ENCODE measurements around the gene SPG21.

The SPG21 gene

GRCh38 chr15:64947211-64947610, 42.5 kb downstream of the SPG21 start:
- no peak overlapping the region for H3K4me2 ChIP-seq (ENCODE audit: low read length)
- H3K79me2 ChIP-seq (ENCODE audit: control insufficient read depth, insufficient read depth, low read length), result no peaks in the 10 kb centered on the region
- H3K4ac ChIP-seq (ENCODE audit: low read depth, low read length), result no peak overlapping the region
- no peak overlapping the region for H3K9ac ChIP-seq (ENCODE audit: low read length)
- no peak overlapping the region for H4K8ac ChIP-seq (ENCODE audit: low read depth, low read length)
- H3K56ac ChIP-seq (ENCODE audit: low read length), result no peak overlapping the region
- no CpG with 5 or more reads among the region's 10 CpGs for WGBS (ENCODE audit: extremely low coverage, insufficient coverage, low lambda C conversion rate)
- no peak overlapping the region for H2BK5ac ChIP-seq (ENCODE audit: low read length)
- H2AK5ac ChIP-seq (ENCODE audit: low read length), result no peak overlapping the region
- H3K18ac ChIP-seq (ENCODE audit: low read length), result no peak overlapping the region
- no peak overlapping the region for H3K27ac ChIP-seq (ENCODE audit: low read depth, low read length)
- no peaks in the 10 kb centered on the region for H3K4me1 ChIP-seq (ENCODE audit: control insufficient read depth, low read depth, low read length)
- no peak overlapping the region for H3K23ac ChIP-seq (ENCODE audit: low read length)
- no peak overlapping the region for H3K4me3 ChIP-seq (ENCODE audit: low read length)
- H2BK15ac ChIP-seq (replicated peaks; ENCODE audit: low read depth), result no peak overlapping the region
- no peak overlapping the region for H4K5ac ChIP-seq (ENCODE audit: low read length)
- no peaks in the 10 kb centered on the region for H3K27me3 ChIP-seq (ENCODE audit: insufficient read depth, low read length, poor library complexity)
- H3K36me3 ChIP-seq (ENCODE audit: control insufficient read depth, insufficient read depth, low read length), result no peaks in the 10 kb centered on the region
- peak; percentile 20 for DNase-seq
- H2BK120ac ChIP-seq (ENCODE audit: low read depth, low read length), result no peak overlapping the region
- no peaks in the 10 kb centered on the region for H3K79me1 ChIP-seq (ENCODE audit: low read length)

- H4K5ac ChIP-seq (ENCODE audit: low read length), result no peak overlapping the region
- no peak overlapping the region for H3K9ac ChIP-seq (ENCODE audit: low read length)
- no peak overlapping the region for H2BK120ac ChIP-seq (ENCODE audit: low read depth, low read length)
- no peak overlapping the region for H2BK15ac ChIP-seq (replicated peaks; ENCODE audit: low read depth)
- WGBS (ENCODE audit: extremely low coverage, insufficient coverage, low lambda C conversion rate), result no CpG with 5 or more reads among the region's 4 CpGs
- H2BK5ac ChIP-seq (ENCODE audit: low read length), result no peak overlapping the region
- H3K27me3 ChIP-seq (ENCODE audit: insufficient read depth, low read length, poor library complexity), result no peaks in the 10 kb centered on the region
- H4K8ac ChIP-seq (ENCODE audit: low read depth, low read length), result no peak overlapping the region
- no peaks in the 10 kb centered on the region for H3K36me3 ChIP-seq (ENCODE audit: control insufficient read depth, insufficient read depth, low read length)
- no peak overlapping the region for H3K4me3 ChIP-seq (ENCODE audit: low read length)
- H3K4me1 ChIP-seq (ENCODE audit: control insufficient read depth, low read depth, low read length), result no peaks in the 10 kb centered on the region
- H3K4ac ChIP-seq (ENCODE audit: low read depth, low read length), result no peak overlapping the region
- no peak overlapping the region for H3K18ac ChIP-seq (ENCODE audit: low read length)
- H3K56ac ChIP-seq (ENCODE audit: low read length), result no peak overlapping the region
- DNase-seq, result no peak
- H2AK5ac ChIP-seq (ENCODE audit: low read length), result no peak overlapping the region
- no peaks in the 10 kb centered on the region for H3K79me2 ChIP-seq (ENCODE audit: control insufficient read depth, insufficient read depth, low read length)
- H3K4me2 ChIP-seq (ENCODE audit: low read length), result no peak overlapping the region
- H3K23ac ChIP-seq (ENCODE audit: low read length), result no peak overlapping the region
- H3K79me1 ChIP-seq (ENCODE audit: low read length), result no peaks in the 10 kb centered on the region
- H3K27ac ChIP-seq (ENCODE audit: low read depth, low read length), result no peak overlapping the region
Observed at GRCh38 chr15:64944961-64945360, 44.8 kb downstream of the SPG21 start.

- Histone ChIP-seq H2BK15ac (replicated peaks; ENCODE audit: low read depth) (no peak overlapping the region), H3K23ac (ENCODE audit: low read length) (no peak overlapping the region), H3K56ac (ENCODE audit: low read length) (no peak overlapping the region), H3K9ac (ENCODE audit: low read length) (no peak overlapping the region), H3K4me1 (ENCODE audit: control insufficient read depth, low read depth, low read length) (no peaks in the 10 kb centered on the region), H2AK5ac (ENCODE audit: low read length) (no peak overlapping the region), H3K27me3 (ENCODE audit: insufficient read depth, low read length, poor library complexity) (no peaks in the 10 kb centered on the region), H2BK120ac (ENCODE audit: low read depth, low read length) (no peak overlapping the region), H2BK5ac (ENCODE audit: low read length) (no peak overlapping the region), H3K4ac (ENCODE audit: low read depth, low read length) (no peak overlapping the region), H4K5ac (ENCODE audit: low read length) (no peak overlapping the region), H4K8ac (ENCODE audit: low read depth, low read length) (no peak overlapping the region), H3K79me2 (ENCODE audit: control insufficient read depth, insufficient read depth, low read length) (no peaks in the 10 kb centered on the region), H3K36me3 (ENCODE audit: control insufficient read depth, insufficient read depth, low read length) (no peaks in the 10 kb centered on the region), H3K79me1 (ENCODE audit: low read length) (no peaks in the 10 kb centered on the region), H3K4me2 (ENCODE audit: low read length) (no peak overlapping the region), H3K18ac (ENCODE audit: low read length) (no peak overlapping the region), H3K27ac (ENCODE audit: low read depth, low read length) (no peak overlapping the region), H3K4me3 (ENCODE audit: low read length) (no peak overlapping the region)
- no CpG with 5 or more reads among the region's 6 CpGs for WGBS (ENCODE audit: extremely low coverage, insufficient coverage, low lambda C conversion rate)
- DNase-seq, result no peak
Observed at GRCh38 chr15:64943512-64944225, 46.0 kb downstream of the SPG21 start.

- Histone ChIP-seq H4K8ac (ENCODE audit: low read depth, low read length) (no peak overlapping the region), H3K79me1 (ENCODE audit: low read length) (no peaks in the 10 kb centered on the region), H3K4me2 (ENCODE audit: low read length) (no peak overlapping the region), H3K4me3 (ENCODE audit: low read length) (no peak overlapping the region), H4K5ac (ENCODE audit: low read length) (no peak overlapping the region), H3K23ac (ENCODE audit: low read length) (no peak overlapping the region), H3K4me1 (ENCODE audit: control insufficient read depth, low read depth, low read length) (no peaks in the 10 kb centered on the region), H2BK15ac (replicated peaks; ENCODE audit: low read depth) (no peak overlapping the region), H3K18ac (ENCODE audit: low read length) (no peak overlapping the region), H3K56ac (ENCODE audit: low read length) (no peak overlapping the region), H3K4ac (ENCODE audit: low read depth, low read length) (no peak overlapping the region), H2BK120ac (ENCODE audit: low read depth, low read length) (no peak overlapping the region), H2AK5ac (ENCODE audit: low read length) (no peak overlapping the region), H3K36me3 (ENCODE audit: control insufficient read depth, insufficient read depth, low read length) (no peaks in the 10 kb centered on the region), H3K79me2 (ENCODE audit: control insufficient read depth, insufficient read depth, low read length) (no peaks in the 10 kb centered on the region), H3K27ac (ENCODE audit: low read depth, low read length) (no peak overlapping the region), H3K27me3 (ENCODE audit: insufficient read depth, low read length, poor library complexity) (no peaks in the 10 kb centered on the region), H3K9ac (ENCODE audit: low read length) (no peak overlapping the region), H2BK5ac (ENCODE audit: low read length) (no peak overlapping the region)
- DNase-seq, result no peak
- whole genome bisulfite sequencing (ENCODE audit: extremely low coverage, insufficient coverage, low lambda C conversion rate), result no CpG with 5 or more reads among the region's 8 CpGs
Observed at GRCh38 chr15:64942356-64942755, 47.4 kb downstream of the SPG21 start.

- H3K9ac ChIP-seq (ENCODE audit: low read length), result no peak overlapping the region
- no peak overlapping the region for H3K4ac ChIP-seq (ENCODE audit: low read depth, low read length)
- no peak overlapping the region for H3K23ac ChIP-seq (ENCODE audit: low read length)
- no peak overlapping the region for H4K5ac ChIP-seq (ENCODE audit: low read length)
- H2AK5ac ChIP-seq (ENCODE audit: low read length), result no peak overlapping the region
- H3K4me1 ChIP-seq (ENCODE audit: control insufficient read depth, low read depth, low read length), result no peaks in the 10 kb centered on the region
- DNase-seq, result peak; percentile 55
- H2BK5ac ChIP-seq (ENCODE audit: low read length), result no peak overlapping the region
- no peak overlapping the region for H2BK120ac ChIP-seq (ENCODE audit: low read depth, low read length)
- H3K79me1 ChIP-seq (ENCODE audit: low read length), result no peaks in the 10 kb centered on the region
- no peak overlapping the region for H3K27ac ChIP-seq (ENCODE audit: low read depth, low read length)
- H3K36me3 ChIP-seq (ENCODE audit: control insufficient read depth, insufficient read depth, low read length), result no peaks in the 10 kb centered on the region
- no peak overlapping the region for H4K8ac ChIP-seq (ENCODE audit: low read depth, low read length)
- no peaks in the 10 kb centered on the region for H3K27me3 ChIP-seq (ENCODE audit: insufficient read depth, low read length, poor library complexity)
- WGBS (ENCODE audit: extremely low coverage, insufficient coverage, low lambda C conversion rate), result no CpG with 5 or more reads among the region's 3 CpGs
- no peak overlapping the region for H3K4me2 ChIP-seq (ENCODE audit: low read length)
- no peak overlapping the region for H2BK15ac ChIP-seq (replicated peaks; ENCODE audit: low read depth)
- no peak overlapping the region for H3K56ac ChIP-seq (ENCODE audit: low read length)
- H3K4me3 ChIP-seq (ENCODE audit: low read length), result no peak overlapping the region
- no peaks in the 10 kb centered on the region for H3K79me2 ChIP-seq (ENCODE audit: control insufficient read depth, insufficient read depth, low read length)
- no peak overlapping the region for H3K18ac ChIP-seq (ENCODE audit: low read length)
Observed at GRCh38 chr15:64938192-64938591, 51.5 kb downstream of the SPG21 start.

- Histone ChIP-seq H2BK120ac (ENCODE audit: low read depth, low read length) (no peak overlapping the region), H2AK5ac (ENCODE audit: low read length) (no peak overlapping the region), H2BK5ac (ENCODE audit: low read length) (no peak overlapping the region), H3K4me2 (ENCODE audit: low read length) (no peak overlapping the region), H3K79me2 (ENCODE audit: control insufficient read depth, insufficient read depth, low read length) (no peaks in the 10 kb centered on the region), H2BK15ac (replicated peaks; ENCODE audit: low read depth) (no peak overlapping the region), H3K27ac (ENCODE audit: low read depth, low read length) (no peak overlapping the region), H3K9ac (ENCODE audit: low read length) (no peak overlapping the region), H3K79me1 (ENCODE audit: low read length) (no peaks in the 10 kb centered on the region), H3K4ac (ENCODE audit: low read depth, low read length) (no peak overlapping the region), H3K27me3 (ENCODE audit: insufficient read depth, low read length, poor library complexity) (no peaks in the 10 kb centered on the region), H4K8ac (ENCODE audit: low read depth, low read length) (no peak overlapping the region), H3K23ac (ENCODE audit: low read length) (no peak overlapping the region), H3K56ac (ENCODE audit: low read length) (no peak overlapping the region), H4K5ac (ENCODE audit: low read length) (no peak overlapping the region), H3K4me1 (ENCODE audit: control insufficient read depth, low read depth, low read length) (no peaks in the 10 kb centered on the region), H3K4me3 (ENCODE audit: low read length) (no peak overlapping the region), H3K18ac (ENCODE audit: low read length) (no peak overlapping the region), H3K36me3 (ENCODE audit: control insufficient read depth, insufficient read depth, low read length) (no peaks in the 10 kb centered on the region)
- no CpG with 5 or more reads among the region's 11 CpGs for WGBS (ENCODE audit: extremely low coverage, insufficient coverage, low lambda C conversion rate)
- no peak for DNase-seq
Observed at GRCh38 chr15:64934023-64934422, 55.7 kb downstream of the SPG21 start.

Data from mesendoderm (in vitro differentiated cells).